ENCODE measurements around the gene BSDC1.

The BSDC1 gene

GRCh38 chr1:32388641-32389040 is 5.6 kb downstream of the BSDC1 start:
- H2AFZ ChIP-seq (ENCODE audit: low read depth, low read length, severe bottlenecking) = no peak overlapping the region
- H3K79me2 ChIP-seq (ENCODE audit: insufficient read depth, low read length) = no peaks in the 10 kb centered on the region
- H3K9ac ChIP-seq (ENCODE audit: low read length) = no peak overlapping the region
- no peaks in the 10 kb centered on the region for H3K36me3 ChIP-seq (ENCODE audit: low read length)
- H3K9me3 ChIP-seq (ENCODE audit: insufficient read depth, low read length) = no peaks in the 10 kb centered on the region
- no peaks in the 10 kb centered on the region for H3K9me2 ChIP-seq (replicated peaks; ENCODE audit: insufficient read depth, low read length)
- no peaks in the 10 kb centered on the region for H3F3A ChIP-seq (ENCODE audit: insufficient read depth)
- no peak overlapping the region for H3K4me3 ChIP-seq (ENCODE audit: insufficient read depth, low read length, poor library complexity, severe bottlenecking)
- H3K27me3 ChIP-seq (ENCODE audit: low read length) = no peaks in the 10 kb centered on the region
- TF ChIP-seq EZH2phosphoT487 (conservative IDR thresholded peaks at IDR 0.05; ENCODE audit: low read length) (no peak), CTCF (IDR thresholded peaks at IDR 0.05; ENCODE audit: insufficient read depth, low read length, poor library complexity, severe bottlenecking) (no peak)
- no peak overlapping the region for H3K4me2 ChIP-seq (ENCODE audit: low read depth, low read length, poor library complexity, severe bottlenecking)
- H3K27ac ChIP-seq (ENCODE audit: low read depth, low read length) = no peak overlapping the region
- no peaks in the 10 kb centered on the region for H4K20me1 ChIP-seq (ENCODE audit: low read depth, low read length)

- no peaks in the 10 kb centered on the region for H3K36me3 ChIP-seq (ENCODE audit: low read length)
- H2AFZ ChIP-seq (ENCODE audit: low read depth, low read length, severe bottlenecking) = no peak overlapping the region
- H3K4me3 ChIP-seq (ENCODE audit: insufficient read depth, low read length, poor library complexity, severe bottlenecking) = no peak overlapping the region
- H3K9ac ChIP-seq (ENCODE audit: low read length) = no peak overlapping the region
- no peaks in the 10 kb centered on the region for H3K9me3 ChIP-seq (ENCODE audit: insufficient read depth, low read length)
- H3F3A ChIP-seq (ENCODE audit: insufficient read depth) = no peaks in the 10 kb centered on the region; the same call in 1 of the 2 replicates
- TF ChIP-seq CTCF (IDR thresholded peaks at IDR 0.05; ENCODE audit: insufficient read depth, low read length, poor library complexity, severe bottlenecking) = no peak
- no peak for TF ChIP-seq EZH2phosphoT487 (conservative IDR thresholded peaks at IDR 0.05; ENCODE audit: low read length)
- H3K27me3 ChIP-seq (ENCODE audit: low read length) = no peaks in the 10 kb centered on the region
- H3K79me2 ChIP-seq (ENCODE audit: insufficient read depth, low read length) = no peaks in the 10 kb centered on the region
- no peak overlapping the region for H3K4me2 ChIP-seq (ENCODE audit: low read depth, low read length, poor library complexity, severe bottlenecking)
- H3K27ac ChIP-seq (ENCODE audit: low read depth, low read length) = no peak overlapping the region
- no peaks in the 10 kb centered on the region for H3K9me2 ChIP-seq (replicated peaks; ENCODE audit: insufficient read depth, low read length)
- no peaks in the 10 kb centered on the region for H4K20me1 ChIP-seq (ENCODE audit: low read depth, low read length)
Observed at GRCh38 chr1:32386676-32387392, 7.4 kb downstream of the BSDC1 start.

GRCh38 chr1:32380057-32380456 is 14.2 kb downstream of the BSDC1 start:
- TF ChIP-seq EZH2phosphoT487 (conservative IDR thresholded peaks at IDR 0.05; ENCODE audit: low read length) (no peak), CTCF (IDR thresholded peaks at IDR 0.05; ENCODE audit: insufficient read depth, low read length, poor library complexity, severe bottlenecking) (no peak)
- no peaks in the 10 kb centered on the region for H3K79me2 ChIP-seq (ENCODE audit: insufficient read depth, low read length)
- H3K4me2 ChIP-seq (ENCODE audit: low read depth, low read length, poor library complexity, severe bottlenecking) = no peak overlapping the region
- H3K9me2 ChIP-seq (replicated peaks; ENCODE audit: insufficient read depth, low read length) = no peaks in the 10 kb centered on the region
- no peaks in the 10 kb centered on the region for H3K36me3 ChIP-seq (ENCODE audit: low read length)
- H3K9me3 ChIP-seq (ENCODE audit: insufficient read depth, low read length) = no peaks in the 10 kb centered on the region
- no peaks in the 10 kb centered on the region for H4K20me1 ChIP-seq (ENCODE audit: low read depth, low read length)
- no peak overlapping the region for H3K4me3 ChIP-seq (ENCODE audit: insufficient read depth, low read length, poor library complexity, severe bottlenecking)
- no peak overlapping the region for H3K9ac ChIP-seq (ENCODE audit: low read length)
- H3K27ac ChIP-seq (ENCODE audit: low read depth, low read length) = no peak overlapping the region
- H2AFZ ChIP-seq (ENCODE audit: low read depth, low read length, severe bottlenecking) = no peak overlapping the region
- H3K27me3 ChIP-seq (ENCODE audit: low read length) = no peaks in the 10 kb centered on the region
- H3F3A ChIP-seq (ENCODE audit: insufficient read depth) = no peaks in the 10 kb centered on the region; the same call in 1 of the 2 replicates

Data from SU-DHL-6 (cell line).